H1 (cell line): ENCODE results near the gene KCTD2. TPM values are rescaled to one million over a fixed set of nuclear protein-coding genes. Genes with fewer than 3 reads are reported as not detected.

Source experiments
- ASH2L ChIP-seq: fragments of 200-600, 300-600 bp; sonication (generic); IDR thresholded peaks from one replicate; pipeline ENCODE4 v1.7.1; 2017; ENCODE audit warnings: low read length
- BACH1 ChIP-seq: IDR thresholded peaks from 2 replicates; pipeline ENCODE4 v1.6.1; 2012; ENCODE audit warnings: low read length, improper control_type of control experiment
- CHD2 ChIP-seq: IDR thresholded peaks from 2 replicates; pipeline ENCODE4 v1.6.1; 2012; ENCODE audit warnings: low read length, improper control_type of control experiment
- CREB1 ChIP-seq: IDR thresholded peaks from 2 replicates; pipeline ENCODE4 v1.6.1; 2012; ENCODE audit warnings: inconsistent platforms
- CTBP2 ChIP-seq: IDR thresholded peaks from 2 replicates; pipeline ENCODE4 v1.7.0; 2011; ENCODE audit warnings: borderline replicate concordance, mild to moderate bottlenecking, moderate library complexity, mixed read lengths, low read length; ENCODE audit not compliant: insufficient read depth, insufficient read length
- GABPA ChIP-seq: IDR thresholded peaks from 2 replicates; pipeline ENCODE4 v1.6.1; 2011; ENCODE audit warnings: mild to moderate bottlenecking, low read length, moderate library complexity, borderline replicate concordance; ENCODE audit not compliant: insufficient read depth
- JUN ChIP-seq: IDR thresholded peaks from 2 replicates; pipeline ENCODE4 v1.6.1; 2011; ENCODE audit warnings: low read depth, mild to moderate bottlenecking, improper control_type of control experiment, low read length
- JUND ChIP-seq: IDR thresholded peaks from 2 replicates; pipeline ENCODE4 v1.6.1; 2011; ENCODE audit warnings: mild to moderate bottlenecking, improper control_type of control experiment, low read length
- POU5F1 ChIP-seq: IDR thresholded peaks from 2 replicates; pipeline ENCODE4 v1.6.1; 2011; ENCODE audit warnings: low read depth, mild to moderate bottlenecking, low read length, moderate library complexity
- RAD21 ChIP-seq, 2 experiments: IDR thresholded peaks in 1 of 2; conservative IDR thresholded peaks in 1 of 2; 2 replicates each; pipeline ENCODE4 v1.6.1; 2011; ENCODE audit warnings: low read depth in 2 of 2, low read length in 2 of 2, improper control_type of control experiment in 1 of 2, inconsistent platforms in 1 of 2, mild to moderate bottlenecking in 1 of 2, moderate library complexity in 1 of 2
- RBBP5 ChIP-seq: IDR thresholded peaks from 2 replicates; pipeline ENCODE4 v1.7.1; 2012; ENCODE audit warnings: low read depth, mild to moderate bottlenecking, inconsistent platforms, low read length, moderate library complexity, borderline replicate concordance
- SP1 ChIP-seq: IDR thresholded peaks from 2 replicates; pipeline ENCODE4 v1.6.1; 2011; ENCODE audit warnings: low read depth, low read length
- SP4 ChIP-seq: IDR thresholded peaks from 2 replicates; pipeline ENCODE4 v1.6.1; 2012; ENCODE audit warnings: low read length, inconsistent platforms
- SRF ChIP-seq: IDR thresholded peaks from 2 replicates; pipeline ENCODE4 v1.6.1; 2011; ENCODE audit warnings: mild to moderate bottlenecking, low read depth, low read length, moderate library complexity
- SUZ12 ChIP-seq: fragments of 200-600 bp; sonication (generic); IDR thresholded peaks from 2 replicates; pipeline ENCODE4 v1.6.1; 2012; ENCODE audit warnings: mild to moderate bottlenecking, inconsistent platforms, low read length, moderate library complexity, mixed read lengths
- TAF1 ChIP-seq: IDR thresholded peaks from 2 replicates; pipeline ENCODE4 v1.6.1; 2011; ENCODE audit warnings: mild to moderate bottlenecking, low read depth, low read length
- TAF7 ChIP-seq: optimal IDR thresholded peaks from 2 replicates; pipeline ENCODE3; 2011; ENCODE audit warnings: low read depth, mild to moderate bottlenecking, inconsistent platforms, low read length, moderate library complexity, borderline replicate concordance
- TBP ChIP-seq: IDR thresholded peaks from 2 replicates; pipeline ENCODE4 v1.6.1; 2011; ENCODE audit warnings: low read depth, low read length, improper control_type of control experiment
- TCF12 ChIP-seq: IDR thresholded peaks from 2 replicates; pipeline ENCODE4 v1.6.1; 2011; ENCODE audit warnings: low read depth, mild to moderate bottlenecking, low read length
- TEAD4 ChIP-seq: IDR thresholded peaks from 2 replicates; pipeline ENCODE4 v1.6.1; 2012; ENCODE audit warnings: low read depth, low read length, inconsistent platforms, mixed read lengths
- polyA plus RNA-seq, 7 experiments: library from polyadenylated mRNA; depleted of rRNA in 3 of 7; stranded (reverse) in 5 of 7; unstranded in 2 of 7; fragments of >200 nt in 5 of 7; fragments of 200-250 nt in 2 of 7; gene quantifications; 1 replicate in 5 of 7; 2 replicates in 1 of 7; 4 replicates in 1 of 7; pipeline versions ENCODE4 v1.2.1 to v1.2.3, GENCODE V29; 2011 to 2013; ENCODE audit warnings: missing spikeins in 2 of 7, mixed read lengths in 2 of 7
- total RNA-seq: library from RNA; stranded (reverse); fragmentation: NEBNext Ultra II Directional; extraction: Animal tissue kit (Norgen Biotek cat#: 25700); gene quantifications from 2 replicates; pipeline ENCODE4 v1.2.1, GENCODE V29; 2021

The KCTD2 gene
- total and polyA plus RNA-seq, 2 of the 8 experiments (the other 6 are each of a cell fraction or from before 2014, with no cell fraction given), result 33.7 to 36.8 TPM

DNA sequence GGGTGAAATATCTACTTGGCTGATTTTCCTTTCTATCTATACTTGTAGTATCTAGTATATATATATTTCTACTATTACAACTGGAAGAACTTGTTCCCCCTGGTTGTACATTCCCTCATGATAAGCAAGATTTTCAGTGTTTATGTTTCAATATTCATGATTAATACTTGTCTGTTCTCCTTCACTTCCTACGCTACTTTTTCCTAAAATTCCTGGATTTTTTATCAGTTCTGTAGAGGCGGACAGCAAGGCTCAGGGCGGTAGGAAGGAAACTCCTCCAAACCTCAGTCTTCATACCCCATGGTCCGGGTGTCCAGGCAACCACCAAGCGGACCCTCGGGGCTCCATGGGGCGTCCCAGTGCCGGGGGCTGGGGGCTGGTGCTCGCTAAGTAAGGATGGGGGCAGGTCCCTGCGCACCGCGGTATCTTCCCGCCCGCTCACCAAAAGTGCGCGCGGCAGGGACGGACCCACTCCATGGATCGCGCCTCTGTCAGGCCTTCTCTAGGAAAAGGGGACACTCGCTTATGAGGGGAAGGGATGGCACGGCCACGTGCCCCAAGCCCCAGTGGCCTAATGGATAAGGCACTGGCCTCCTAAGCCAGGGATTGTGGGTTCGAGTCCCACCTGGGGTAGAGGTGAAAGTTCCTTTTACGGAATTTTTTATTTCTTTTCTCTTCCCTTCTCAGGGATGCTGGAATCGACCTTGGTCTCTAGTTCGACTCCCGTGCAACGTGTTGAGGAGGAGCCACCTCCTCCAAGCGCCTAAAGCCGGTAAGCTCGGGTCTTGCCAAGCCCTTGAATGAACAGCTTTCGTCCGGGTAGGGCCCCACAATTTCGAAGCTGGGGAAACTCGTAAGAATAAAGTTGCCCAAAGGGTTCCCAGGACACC lies 13.4 kb upstream of the KCTD2 start (continued):
- TF ChIP-seq JUN (no peak), RBBP5 (peak; percentile 99), RAD21 (IDR thresholded peaks at IDR 0.05 in 1 of 2, conservative IDR thresholded peaks at IDR 0.05 in 1 of 2; ENCODE audit: low read depth in 2 of 2, low read length in 2 of 2) (no peak; a peak in 1 of 4 replicates), GABPA (no peak), ASH2L (peak; percentile 95), SRF (no peak), SP4 (peak; percentile 81; the same call in 1 of the 2 replicates), SP1 (peak; percentile 51; the same call in 1 of the 2 replicates), CREB1 (peak; percentile 56), CHD2 (no peak), TCF12 (0 out of 2 replicates have a peak, but pooled peaks have one; percentile 46), TEAD4 (peak; percentile 85), BACH1 (peak; percentile 37; the same call in 1 of the 2 replicates), TAF1 (0 out of 2 replicates have a peak, but pooled peaks have one; percentile 8), POU5F1 (0 out of 2 replicates have a peak, but pooled peaks have one; percentile 23), CTBP2 (peak; percentile 29), TBP (peak; percentile 99), SUZ12 (no peak), JUND (no peak), TAF7 (peak; percentile 34)
